Jurkat, Clone E6-1 (cell line): ENCODE data around the gene MYH9.

Source experiments
- DNase-seq: peaks from one replicate; pipeline ENCODE4 v3.0.0-alpha.2; 2011; ENCODE audit warnings: low read depth, low spot score
- H3K4me3 ChIP-seq: 2 replicates; pipeline ENCODE4 v1.5.1; 2011; ENCODE audit warnings: mild to moderate bottlenecking, low read length, control low read depth, moderate library complexity

Gene MYH9

DNA sequence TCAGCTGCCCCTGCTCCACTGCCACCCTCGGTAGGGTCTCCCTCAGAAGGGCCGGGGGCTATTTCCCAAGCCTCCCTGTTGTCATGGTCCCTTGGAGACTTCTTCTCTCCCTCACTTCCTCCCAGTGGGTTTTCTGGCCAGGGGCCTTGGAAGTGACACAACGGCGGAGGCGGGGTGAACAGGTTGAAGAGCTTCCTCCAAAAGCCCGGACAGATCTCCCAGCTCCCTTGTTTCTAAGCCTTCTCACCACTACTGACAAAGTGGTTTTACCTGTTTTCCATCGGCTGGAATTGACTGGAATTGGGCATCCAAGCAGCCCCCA lies 14.5 kb downstream of the MYH9 start:
- no peak overlapping the region for H3K4me3 ChIP-seq
- no peak for DNase-seq

DNA sequence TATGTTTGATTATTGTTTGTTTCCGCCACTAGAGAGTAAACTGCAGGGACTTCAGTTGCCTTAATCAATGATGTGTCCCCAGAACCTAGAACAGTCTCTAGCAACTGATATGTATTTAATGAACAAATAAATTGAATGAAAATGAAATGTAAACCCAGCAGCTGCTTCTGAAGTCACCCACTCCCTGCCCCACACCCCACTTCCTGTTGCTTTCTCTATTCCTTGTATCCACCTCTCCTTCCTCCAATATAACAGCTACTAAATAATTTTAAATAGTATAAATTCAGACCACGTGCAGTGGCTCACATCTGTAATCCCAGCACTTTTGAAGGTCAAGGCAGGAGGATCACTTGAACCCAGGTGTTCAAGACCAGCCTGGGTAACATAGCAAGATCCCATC lies 15.8 kb downstream of the MYH9 start:
- no peak for DNase-seq
- H3K4me3 ChIP-seq, result no peak overlapping the region

DNA sequence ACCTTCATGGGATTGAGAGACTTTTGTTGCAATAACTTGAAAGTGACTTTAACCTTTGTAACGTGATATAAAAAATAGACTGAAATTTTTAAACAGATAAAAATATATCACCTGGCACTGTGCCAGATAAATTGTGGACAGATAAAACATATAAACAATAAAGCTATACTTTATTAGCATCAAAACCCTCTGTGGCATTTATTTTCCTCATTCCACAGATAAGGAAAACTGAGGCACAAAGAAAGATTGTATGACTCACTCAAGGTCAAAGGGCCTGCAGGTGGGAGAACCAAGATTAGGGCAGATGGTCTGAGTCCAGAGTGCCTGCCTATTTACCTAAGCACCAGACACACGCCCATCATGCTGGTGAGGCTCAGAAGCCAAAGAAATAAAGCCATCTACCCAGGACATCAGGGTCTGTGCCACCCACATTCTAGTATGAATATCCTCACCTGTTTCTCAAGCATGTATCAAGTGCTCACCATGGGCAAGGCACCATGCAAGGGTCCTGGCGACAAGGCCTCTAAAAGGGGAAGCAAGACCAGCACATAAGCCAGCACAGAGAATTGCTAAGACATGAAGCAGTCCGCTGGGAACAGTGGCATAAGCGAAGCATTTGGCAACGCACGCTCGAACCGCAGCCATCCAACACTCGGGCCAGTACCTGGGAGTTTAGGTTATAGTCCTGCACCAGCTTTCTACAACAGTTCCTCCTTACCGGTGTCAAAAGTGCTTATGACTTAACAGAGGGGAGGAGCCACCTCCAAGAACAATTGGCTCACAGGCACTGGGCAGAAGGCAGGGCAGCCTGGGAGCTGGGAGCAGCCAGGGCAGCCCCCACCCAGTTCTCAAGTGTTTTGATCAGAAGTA lies 17.6 kb downstream of the MYH9 start:
- H3K4me3 ChIP-seq, result no peak overlapping the region

DNA sequence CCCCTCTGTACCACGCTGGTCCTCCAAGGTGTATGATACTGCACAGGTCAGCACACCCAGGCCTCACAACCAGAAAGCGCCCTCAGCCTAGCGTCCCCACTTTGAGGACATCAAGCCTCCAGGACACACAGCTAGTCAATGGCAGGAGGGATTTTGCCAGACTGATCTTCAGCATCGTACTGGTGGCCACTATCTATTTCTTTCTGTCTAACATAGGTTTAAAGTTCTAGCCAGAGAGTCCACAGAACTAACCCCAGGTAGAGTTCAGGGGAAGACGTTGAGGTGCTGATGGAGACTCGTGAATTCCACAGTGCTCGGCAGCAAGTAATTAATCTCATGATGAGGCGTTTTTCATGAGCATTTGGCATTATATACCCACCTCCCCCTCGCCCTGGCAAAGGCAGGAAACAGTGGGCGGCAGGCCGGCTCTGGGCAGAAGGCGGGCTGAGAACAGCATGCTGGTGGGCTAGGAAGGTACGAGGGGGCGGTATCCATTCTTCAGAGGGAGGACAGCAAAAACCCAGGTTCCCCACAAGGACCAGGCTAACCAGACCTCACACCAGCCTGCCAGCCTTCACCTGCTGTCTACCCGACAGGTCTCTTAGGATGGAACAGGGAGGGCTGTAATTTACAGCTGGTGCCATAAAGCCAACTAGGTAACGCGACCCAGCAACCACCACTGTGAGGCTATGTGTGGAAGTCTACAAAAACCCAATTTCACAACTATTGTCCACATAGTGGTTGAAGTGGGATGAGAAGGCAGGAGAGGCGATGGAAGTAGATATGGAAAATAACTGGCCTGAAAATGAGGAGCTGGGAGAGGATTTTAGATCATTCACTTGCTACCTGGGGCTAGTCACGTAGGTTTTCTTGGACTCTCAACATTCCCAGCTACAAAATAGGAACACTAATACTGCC lies 18.5 kb downstream of the MYH9 start:
- no peak for DNase-seq
- H3K4me3 ChIP-seq, result no peak overlapping the region

More for the DNA sequence above, 17.6 kb downstream of the MYH9 start:
- no peak for DNase-seq

GRCh38 chr22:36368359-36368983 lies 19.3 kb downstream of the MYH9 start:
- H3K4me3 ChIP-seq, result no peak overlapping the region
- DNase-seq, result no peak

GRCh38 chr22:36367479-36367878 lies 20.3 kb downstream of the MYH9 start:
- no peak overlapping the region for H3K4me3 ChIP-seq
- DNase-seq, result no peak

DNA sequence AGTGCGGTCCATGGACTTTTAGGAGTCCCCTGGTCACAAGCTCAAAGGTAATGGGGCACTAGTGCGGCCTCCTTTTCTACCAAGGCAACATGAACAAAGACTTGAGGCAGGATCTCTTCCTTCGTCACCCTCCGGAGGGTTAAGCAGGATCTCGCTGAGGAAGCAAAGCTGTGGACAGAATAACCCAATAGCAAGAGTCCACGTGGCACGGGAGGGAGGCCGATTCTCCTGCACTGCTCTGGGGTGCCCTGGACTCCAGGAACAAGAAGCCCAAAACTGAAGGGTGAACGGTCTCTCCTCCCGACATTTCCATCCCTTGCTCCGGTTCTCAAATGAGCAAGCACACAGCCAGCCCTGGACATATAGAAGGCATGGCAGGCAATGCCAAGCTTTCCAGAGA lies 20.7 kb downstream of the MYH9 start:
- DNase-seq, result no peak
- no peak overlapping the region for H3K4me3 ChIP-seq

DNA sequence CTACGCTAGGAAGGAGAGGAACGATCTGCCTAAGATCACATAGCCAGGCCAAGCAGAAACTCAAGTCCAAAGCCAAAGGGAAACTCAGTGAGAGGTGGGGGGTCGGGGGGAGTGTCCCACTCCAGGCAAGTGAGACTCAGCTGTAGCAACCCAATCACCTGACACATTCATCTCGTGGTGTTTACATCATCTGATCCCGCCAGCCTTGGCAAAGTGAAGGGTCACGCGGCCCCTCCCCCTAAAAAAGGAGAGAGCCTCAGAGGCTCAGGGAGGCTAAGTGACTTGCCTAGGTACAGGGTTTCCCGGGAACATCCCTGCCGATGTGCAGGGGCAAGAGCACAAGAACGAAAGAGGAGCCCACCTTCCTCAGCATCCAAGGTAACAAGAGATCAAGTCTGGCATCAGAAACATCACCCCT lies 21.5 kb downstream of the MYH9 start:
- no peak overlapping the region for H3K4me3 ChIP-seq
- no peak for DNase-seq

DNA sequence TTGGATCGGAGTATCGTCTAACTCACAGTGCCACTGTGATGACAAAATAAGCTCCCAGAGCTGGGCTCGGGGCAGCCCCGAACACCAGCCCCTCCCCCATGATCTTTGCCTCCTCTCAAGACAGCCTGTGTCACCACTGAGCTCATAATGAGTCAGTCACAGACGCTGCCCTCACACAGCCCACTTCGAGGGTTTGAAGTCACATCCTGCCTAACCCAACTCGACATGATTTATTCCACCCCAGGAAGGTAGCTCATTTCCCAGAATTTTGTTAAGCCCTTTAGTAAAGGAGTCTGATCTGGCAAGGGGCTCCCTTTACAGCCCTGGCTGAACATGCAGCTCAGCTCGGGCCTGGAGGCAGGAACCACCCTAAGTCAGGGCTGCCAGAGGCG lies 22.8 kb downstream of the MYH9 start:
- no peak overlapping the region for H3K4me3 ChIP-seq
- no peak for DNase-seq

DNA sequence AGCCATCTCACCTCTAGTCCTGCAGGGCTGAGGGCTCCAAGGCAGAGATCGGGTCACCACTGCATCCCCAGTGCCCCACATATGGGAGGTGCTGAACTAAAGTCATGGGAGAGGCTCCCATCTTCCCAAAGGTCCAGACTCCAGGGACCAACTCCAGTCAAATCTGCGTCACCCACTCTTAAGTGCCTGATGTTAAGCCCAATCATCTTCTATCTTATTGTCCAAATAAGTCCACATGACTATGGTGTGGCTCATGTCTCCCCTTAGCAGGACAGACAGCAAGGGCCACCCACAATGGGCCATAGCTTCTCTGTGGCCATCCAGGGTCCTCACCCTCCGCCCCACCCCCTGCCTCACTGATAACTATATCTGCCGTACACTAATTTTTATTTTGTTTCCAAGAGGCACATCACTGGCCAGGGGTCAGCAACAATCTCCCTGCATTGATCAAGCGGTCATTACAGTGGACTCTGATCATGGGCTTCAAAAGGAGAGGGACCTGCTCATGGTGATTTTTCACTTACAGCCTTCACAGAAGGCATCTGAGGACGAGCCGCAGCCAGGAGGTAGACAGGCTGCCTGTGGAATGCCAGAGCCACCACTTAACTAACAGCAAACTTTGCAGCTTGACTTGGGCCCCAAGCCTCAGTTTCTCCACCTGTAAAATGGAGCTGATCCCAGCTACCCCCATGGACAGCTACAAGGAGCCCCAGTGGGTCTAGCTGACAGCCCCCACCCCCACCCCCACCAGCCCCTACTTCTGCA lies 23.3 kb downstream of the MYH9 start:
- no peak for DNase-seq
- no peak overlapping the region for H3K4me3 ChIP-seq

DNA sequence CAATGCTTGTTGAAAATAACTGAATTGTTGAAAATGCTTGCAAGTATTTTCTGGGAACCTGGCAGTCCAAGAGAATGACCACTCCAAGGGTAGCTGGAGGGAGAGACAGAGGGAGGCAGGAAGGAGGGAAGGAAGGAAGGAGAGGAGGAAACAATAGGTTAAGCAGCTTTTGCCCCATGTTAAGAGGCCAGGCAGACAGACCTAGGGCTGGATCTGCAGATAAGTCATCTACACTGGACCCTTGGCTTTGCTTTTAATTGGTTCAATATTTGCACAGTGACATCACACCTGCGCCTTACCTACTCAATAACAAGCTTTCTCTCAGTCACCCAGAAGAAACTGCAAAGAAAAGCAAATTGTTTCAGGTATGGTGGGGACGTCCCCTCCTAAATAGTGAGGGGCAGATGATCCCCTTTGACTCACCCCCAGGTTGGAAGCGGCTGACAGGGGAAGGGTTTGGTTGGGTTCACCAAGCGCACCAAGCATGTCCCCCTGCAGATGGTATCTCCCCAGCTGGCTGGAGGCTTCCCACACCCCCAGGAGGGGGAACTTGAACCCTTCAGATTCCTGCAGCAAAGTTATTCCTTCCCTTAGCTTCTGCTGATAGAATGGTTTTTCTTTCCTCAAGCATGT lies 24.3 kb downstream of the MYH9 start:
- H3K4me3 ChIP-seq, result no peak overlapping the region
- no peak for DNase-seq

DNA sequence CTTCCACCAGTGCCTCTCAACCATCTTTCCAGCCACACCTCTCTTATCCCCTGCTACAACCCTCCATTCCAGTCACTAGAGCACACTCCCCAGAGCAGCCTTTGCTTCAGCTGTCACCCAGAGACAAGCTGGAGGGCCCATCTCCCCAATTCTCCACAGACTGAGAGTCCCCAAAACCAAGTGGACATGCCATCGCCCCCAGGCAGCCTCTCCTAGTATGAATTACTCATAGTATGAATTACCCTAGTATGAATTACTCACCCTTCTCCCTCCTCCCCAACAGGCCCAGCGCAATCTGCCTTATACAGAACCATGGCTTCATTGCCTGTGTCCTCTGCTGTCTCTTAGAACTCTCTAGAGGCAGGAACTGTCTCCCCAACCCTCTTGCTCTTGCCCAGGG lies 24.8 kb downstream of the MYH9 start:
- DNase-seq, result no peak
- H3K4me3 ChIP-seq, result no peak overlapping the region

DNA sequence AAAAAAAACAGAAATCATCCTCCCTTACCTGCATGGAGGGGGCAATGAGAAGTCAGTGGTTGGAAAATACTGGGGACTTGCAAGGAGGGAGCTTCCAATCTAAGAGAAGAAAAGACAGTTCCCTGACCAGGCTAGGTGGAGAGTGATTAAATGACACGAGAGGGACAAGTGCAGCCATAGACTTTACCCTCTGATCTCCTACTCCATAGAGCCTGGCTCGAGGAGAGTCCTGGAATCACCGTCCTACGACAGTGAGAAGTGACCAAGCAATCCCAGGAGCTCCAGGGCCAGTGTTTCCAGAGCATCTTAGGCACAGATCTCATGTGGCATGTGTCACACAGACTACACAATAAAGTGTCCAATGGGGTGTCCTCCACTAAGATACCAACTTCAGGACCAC lies 25.7 kb downstream of the MYH9 start:
- DNase-seq, result no peak
- no peak overlapping the region for H3K4me3 ChIP-seq

DNA sequence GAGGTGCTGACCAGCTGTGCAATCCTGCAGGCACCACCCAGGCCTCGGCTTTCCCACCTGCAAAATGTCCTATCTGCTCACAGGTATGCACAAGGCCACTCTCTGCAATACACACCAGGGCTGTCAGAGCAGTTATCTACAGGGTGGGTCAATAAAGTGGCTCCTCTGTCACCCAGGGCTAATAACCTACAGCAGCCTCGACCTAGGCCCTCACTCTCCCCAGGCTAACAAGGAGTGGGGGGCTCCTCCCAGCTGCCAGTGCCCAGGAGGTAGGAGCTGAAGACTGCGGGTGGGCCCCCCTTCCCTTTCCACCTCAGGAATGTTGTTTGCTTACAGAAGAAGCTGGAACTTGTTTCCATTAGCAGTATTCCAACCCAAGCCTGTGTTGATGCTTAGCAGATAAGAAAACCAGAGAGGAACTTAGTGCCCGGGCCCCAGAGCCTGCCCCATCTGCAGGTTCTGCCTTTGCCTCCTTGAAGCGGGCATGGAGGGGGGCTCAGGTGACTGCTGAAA lies 26.8 kb downstream of the MYH9 start:
- DNase-seq, result no peak
- no peak overlapping the region for H3K4me3 ChIP-seq

DNA sequence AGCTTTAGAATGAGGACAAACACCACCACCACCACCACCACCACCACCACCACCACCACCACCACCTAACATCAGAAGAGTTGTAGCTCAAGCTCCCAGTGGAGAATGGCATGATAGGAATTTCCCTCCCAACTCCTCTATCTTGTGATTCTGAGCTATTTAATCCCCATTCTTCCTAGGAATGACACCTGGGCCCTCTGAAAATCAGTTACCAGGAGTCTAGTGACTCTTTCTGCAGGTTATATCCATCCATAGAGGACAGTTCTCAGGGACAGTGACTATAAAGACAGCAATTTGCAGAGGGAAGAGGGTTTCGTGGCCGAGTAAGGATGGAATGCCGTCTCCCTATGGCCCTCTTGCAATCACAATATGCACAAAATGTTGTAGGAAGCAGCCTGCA lies 27.8 kb downstream of the MYH9 start:
- no peak overlapping the region for H3K4me3 ChIP-seq
- DNase-seq, result no peak

DNA sequence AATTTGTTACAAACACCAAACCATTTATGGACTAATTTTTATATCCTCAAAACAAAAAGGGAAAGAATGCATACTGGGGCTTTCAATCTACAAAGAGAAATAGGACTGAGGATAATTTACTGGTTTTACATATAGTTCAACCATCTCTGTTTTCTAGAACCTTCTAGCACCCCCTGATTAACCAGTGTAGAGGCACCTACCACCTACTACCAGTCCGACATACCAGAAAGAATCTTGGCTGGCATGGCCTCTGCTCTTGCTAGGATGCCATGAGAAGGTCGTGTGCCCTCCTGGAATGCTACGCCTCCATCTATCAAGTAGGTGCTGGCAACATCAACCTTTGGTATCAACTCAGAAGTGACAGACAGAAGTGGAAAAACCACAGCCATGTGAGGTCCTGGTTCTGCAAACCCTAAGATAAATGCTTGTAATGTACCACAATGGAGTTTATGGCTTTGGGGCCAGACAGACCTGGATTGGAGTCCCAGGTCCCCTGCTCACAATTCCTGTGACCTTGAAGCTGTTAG lies 28.2 kb downstream of the MYH9 start:
- DNase-seq, result no peak
- no peak overlapping the region for H3K4me3 ChIP-seq

- DNase-seq, result no peak
- H3K4me3 ChIP-seq, result no peak overlapping the region
These were observed 29.0 kb downstream of the MYH9 start for GRCh38 chr22:36358533-36359469.
